Activated CD8-positive, alpha-beta T cell treated with anti-CD3 and anti-CD28 coated beads for 36 hours (primary cell): Measurements from ENCODE around the gene DPF1. TPM values are rescaled to one million over a fixed set of nuclear protein-coding genes. Genes with fewer than 3 reads are reported as not detected.

ENCODE experiments used
- ATAC-seq: fragments of 200-7000 bp; cut with Tn5 transposase; one replicate; pipeline ENCODE4 v1.10.0; 2021; ENCODE audit warnings: mild to moderate bottlenecking, moderate library complexity
- CTCF ChIA-PET: fragments of 350-600 bp; sonication (Branson Sonifier 250); formaldehyde crosslinking; loops from one replicate; lab custom pipeline; 2021; ENCODE audit warnings: antibody characterized with exemption; lab: Charles Lee
- POLR2A ChIA-PET: fragments of 350-600 bp; sonication (Branson Sonifier 250); formaldehyde crosslinking; loops from one replicate; lab custom pipeline; 2021; ENCODE audit warnings: antibody characterized with exemption; lab: Charles Lee
- DNase-seq: peaks from one replicate; pipeline ENCODE4 v3.0.0-alpha.2; 2020
- H3K27ac Mint-ChIP-seq: one replicate; pipeline ENCODE4 v1.8.0; 2021; ENCODE audit warnings: mild to moderate bottlenecking, mixed read lengths
- H3K27me3 Mint-ChIP-seq: one replicate; pipeline ENCODE4 v1.8.0; 2021; ENCODE audit warnings: mixed read lengths
- H3K36me3 Mint-ChIP-seq: one replicate; pipeline ENCODE4 v1.8.0; 2021; ENCODE audit warnings: low read depth, mixed read lengths
- H3K4me1 Mint-ChIP-seq: one replicate; pipeline ENCODE4 v1.8.0; 2021; ENCODE audit warnings: low read depth, mixed read lengths
- H3K4me3 Mint-ChIP-seq: one replicate; pipeline ENCODE4 v1.8.0; 2021; ENCODE audit warnings: mild to moderate bottlenecking, moderate library complexity, mixed read lengths
- H3K9me3 Mint-ChIP-seq: one replicate; pipeline ENCODE4 v1.8.0; 2021; ENCODE audit warnings: mixed read lengths
- intact Hi-C: fragments of 100-400 bp; cut with micrococcal nuclease; formaldehyde crosslinking; loops from one replicate; pipeline ENCODE4 v1.10.0; 2022
- total RNA-seq, 2 experiments: library from RNA; stranded (reverse); gene quantifications; one replicate each; pipeline ENCODE4 v1.2.3, GENCODE V29; 2021
- TF ChIP-seq, protein P1 (sequence below): fragments of 200-600 bp; IDR thresholded peaks from one replicate; pipeline ENCODE4 v1.8.0; 2022; ENCODE audit warnings: antibody characterized with exemption, mild to moderate bottlenecking

The DPF1 gene
- total RNA-seq, 2 experiments from 2014 or later, result 0.47 to 1.0 TPM

- CTCF ChIA-PET, result no interaction called here
- Mint-ChIP-seq H3K36me3 (no peaks in the 10 kb centered on the region), H3K4me3 (no peak overlapping the region), H3K9me3 (no peaks in the 10 kb centered on the region), H3K27me3 (no peaks in the 10 kb centered on the region), H3K27ac (no peak overlapping the region), H3K4me1 (no peaks in the 10 kb centered on the region)
- POLR2A ChIA-PET, result interaction anchor here (1.1 kb wide), 1 partner anchor 11 kb away, joined by 3 read pairs; no protein-coding TSS in a partner anchor
- TF ChIP-seq, protein P1, sequence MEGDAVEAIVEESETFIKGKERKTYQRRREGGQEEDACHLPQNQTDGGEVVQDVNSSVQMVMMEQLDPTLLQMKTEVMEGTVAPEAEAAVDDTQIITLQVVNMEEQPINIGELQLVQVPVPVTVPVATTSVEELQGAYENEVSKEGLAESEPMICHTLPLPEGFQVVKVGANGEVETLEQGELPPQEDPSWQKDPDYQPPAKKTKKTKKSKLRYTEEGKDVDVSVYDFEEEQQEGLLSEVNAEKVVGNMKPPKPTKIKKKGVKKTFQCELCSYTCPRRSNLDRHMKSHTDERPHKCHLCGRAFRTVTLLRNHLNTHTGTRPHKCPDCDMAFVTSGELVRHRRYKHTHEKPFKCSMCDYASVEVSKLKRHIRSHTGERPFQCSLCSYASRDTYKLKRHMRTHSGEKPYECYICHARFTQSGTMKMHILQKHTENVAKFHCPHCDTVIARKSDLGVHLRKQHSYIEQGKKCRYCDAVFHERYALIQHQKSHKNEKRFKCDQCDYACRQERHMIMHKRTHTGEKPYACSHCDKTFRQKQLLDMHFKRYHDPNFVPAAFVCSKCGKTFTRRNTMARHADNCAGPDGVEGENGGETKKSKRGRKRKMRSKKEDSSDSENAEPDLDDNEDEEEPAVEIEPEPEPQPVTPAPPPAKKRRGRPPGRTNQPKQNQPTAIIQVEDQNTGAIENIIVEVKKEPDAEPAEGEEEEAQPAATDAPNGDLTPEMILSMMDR, result no peak
- DNase-seq (no peak), ATAC-seq (no peak)
- intact Hi-C loops, result no loop called here
These were observed 50.6 kb downstream of the DPF1 start for GRCh38 chr19:38173291-38174041.

- TF ChIP-seq, protein P1, result no peak
- no peak overlapping the region for H3K4me3 Mint-ChIP-seq
- H3K27me3 Mint-ChIP-seq, result no peaks in the 10 kb centered on the region
- intact Hi-C loops, result no loop called here
- no peak for DNase-seq
- POLR2A ChIA-PET, result no interaction called here
- H3K27ac Mint-ChIP-seq, result no peak overlapping the region
- H3K4me1 Mint-ChIP-seq, result no peaks in the 10 kb centered on the region
- no peaks in the 10 kb centered on the region for H3K36me3 Mint-ChIP-seq
- no peaks in the 10 kb centered on the region for H3K9me3 Mint-ChIP-seq
- CTCF ChIA-PET, result interaction anchor here (1.0 kb wide), 1 partner anchor 270 kb away, joined by 3 read pairs; no protein-coding TSS in a partner anchor
- no peak for ATAC-seq
These were observed 52.0 kb downstream of the DPF1 start for GRCh38 chr19:38172001-38172400.

- H3K36me3 Mint-ChIP-seq, result no peaks in the 10 kb centered on the region
- DNase-seq (no peak), ATAC-seq (no peak)
- CTCF ChIA-PET, result no interaction called here
- POLR2A ChIA-PET, result no interaction called here
- H3K27me3 Mint-ChIP-seq, result no peaks in the 10 kb centered on the region
- TF ChIP-seq, protein P1, result no peak
- no peaks in the 10 kb centered on the region for H3K4me1 Mint-ChIP-seq
- H3K9me3 Mint-ChIP-seq, result no peaks in the 10 kb centered on the region
- no peak overlapping the region for H3K4me3 Mint-ChIP-seq
- no peak overlapping the region for H3K27ac Mint-ChIP-seq
- intact Hi-C loops, result no loop called here
These were observed 53.7 kb downstream of the DPF1 start for GRCh38 chr19:38170334-38170733.

- peaks cover 9% of the 10 kb centered on the region for H3K36me3 Mint-ChIP-seq
- no peaks in the 10 kb centered on the region for H3K27me3 Mint-ChIP-seq
- H3K27ac Mint-ChIP-seq, result no peak overlapping the region
- H3K4me1 Mint-ChIP-seq, result no peaks in the 10 kb centered on the region
- ATAC-seq (no peak), DNase-seq (no peak)
- H3K4me3 Mint-ChIP-seq, result no peak overlapping the region
- POLR2A ChIA-PET, result no interaction called here
- TF ChIP-seq, protein P1, result no peak
- CTCF ChIA-PET, result interaction anchor here (1.9 kb wide), 1 partner anchor 27 kb away, joined by 3 read pairs; no protein-coding TSS in a partner anchor
- H3K9me3 Mint-ChIP-seq, result no peaks in the 10 kb centered on the region
- intact Hi-C loops, result no loop called here
These were observed 55.4 kb downstream of the DPF1 start for GRCh38 chr19:38168637-38169036.

DNA sequence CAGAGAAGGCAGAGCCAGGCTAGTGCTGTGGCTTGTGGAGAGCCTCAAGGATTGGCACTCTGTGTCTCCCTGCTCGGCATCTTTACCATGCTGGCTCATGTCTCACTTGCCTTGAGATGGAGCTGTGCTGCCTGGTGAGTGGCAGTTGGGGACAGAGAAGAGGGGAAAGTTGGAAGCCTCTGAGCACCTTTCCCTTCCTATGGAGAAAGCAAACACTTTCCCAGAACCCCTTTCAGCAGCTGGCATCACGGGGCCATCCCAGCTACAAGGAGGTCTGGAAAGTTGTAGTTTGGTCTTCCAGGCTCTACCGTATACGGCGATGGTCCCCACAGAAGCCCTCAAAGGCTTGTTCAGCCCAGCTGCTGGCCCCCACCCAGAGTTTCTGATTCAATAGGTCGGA lies 58.7 kb downstream of the DPF1 start:
- ATAC-seq (no peak), DNase-seq (no peak)
- H3K36me3 Mint-ChIP-seq, result peaks cover 34% of the 10 kb centered on the region
- H3K27ac Mint-ChIP-seq, result no peak overlapping the region
- TF ChIP-seq, protein P1, result no peak
- intact Hi-C loops, result no loop called here
- no peak overlapping the region for H3K4me3 Mint-ChIP-seq
- POLR2A ChIA-PET, result no interaction called here
- H3K4me1 Mint-ChIP-seq, result no peaks in the 10 kb centered on the region
- H3K27me3 Mint-ChIP-seq, result no peaks in the 10 kb centered on the region
- H3K9me3 Mint-ChIP-seq, result peaks cover 11% of the 10 kb centered on the region
- CTCF ChIA-PET, result interaction anchor here (1.0 kb wide), 1 partner anchor 263 kb away, joined by 3 read pairs; no protein-coding TSS in a partner anchor
